Dermis blood vessel endothelial cell (primary cell): Measurements from ENCODE around the gene ZRANB3. TPM values are rescaled to one million over a fixed set of nuclear protein-coding genes. Genes with fewer than 3 reads are reported as not detected.
"Not testable (repeated sequence)": the region's sequence is repeated elsewhere in the genome, so short reads cannot be mapped to it uniquely, and the experiment has no call there.

Experiments
- DNase-seq: peaks from one replicate; pipeline ENCODE4 v3.0.0; 2010
- total RNA-seq: library from RNA; depleted of rRNA; stranded (reverse); fragments of >200 nt; gene quantifications from 2 replicates; pipeline ENCODE4 v1.2.3, GENCODE V29; 2014

The ZRANB3 gene
- total RNA-seq, 1 donor from 2014 or later, result 4.9 TPM

DNA sequence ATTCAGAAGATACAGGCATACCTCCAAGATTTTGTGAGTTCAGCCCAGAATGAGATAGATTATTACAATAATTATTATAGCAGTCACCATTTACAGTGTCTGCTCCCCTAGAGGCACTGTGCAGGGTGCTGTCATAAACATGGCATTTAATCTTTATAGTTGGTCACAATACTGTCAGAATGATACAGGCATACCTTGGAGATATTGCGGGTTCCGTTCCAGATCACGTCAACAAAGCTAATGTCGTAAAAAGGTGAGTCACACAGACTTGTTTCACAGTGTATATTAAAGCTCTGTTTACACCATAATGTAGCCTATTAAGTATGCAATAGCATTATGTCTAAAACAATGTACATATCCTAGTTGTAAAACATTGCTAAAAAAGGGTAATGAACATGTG is 45.6 kb downstream of the ZRANB3 start:
- DNase-seq, result no peak

DNA sequence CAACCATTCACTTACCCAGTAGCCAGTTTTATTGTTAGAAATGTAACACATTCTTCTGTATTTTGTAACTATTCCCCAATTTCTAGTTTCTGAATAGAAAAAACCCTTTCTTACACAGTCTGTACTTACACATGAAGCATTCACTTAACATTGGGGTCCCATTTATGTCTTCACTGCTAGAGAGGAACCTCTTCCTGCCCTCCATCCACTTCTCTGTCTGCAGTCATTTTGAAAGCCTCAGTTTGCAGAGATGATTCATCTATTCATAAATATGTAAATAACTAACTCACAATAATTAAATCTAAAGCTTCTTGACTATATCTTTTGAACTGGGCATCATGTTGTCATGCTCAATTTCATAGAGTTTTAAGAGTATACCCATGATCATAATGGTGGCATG is 55.9 kb downstream of the ZRANB3 start:
- no peak for DNase-seq

DNA sequence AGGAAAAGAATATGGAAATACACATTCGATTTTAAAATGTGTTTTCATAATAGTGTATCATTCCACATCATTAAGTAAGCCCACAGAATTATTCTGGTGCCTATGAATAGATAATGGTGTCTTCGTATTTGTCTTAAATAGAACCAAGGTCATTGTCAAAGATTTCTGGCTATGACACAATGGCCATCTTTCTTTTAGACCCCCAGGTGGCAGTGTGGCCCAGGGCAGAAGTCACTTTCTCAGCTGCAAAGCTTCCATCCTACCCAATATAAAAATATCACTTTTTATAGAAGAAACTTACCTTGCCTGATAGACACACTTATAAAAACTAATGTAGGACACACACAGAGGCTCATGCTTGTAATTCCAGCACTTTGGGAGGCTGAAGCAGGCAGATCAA is 57.5 kb downstream of the ZRANB3 start:
- DNase-seq, result peak; percentile 63

DNA sequence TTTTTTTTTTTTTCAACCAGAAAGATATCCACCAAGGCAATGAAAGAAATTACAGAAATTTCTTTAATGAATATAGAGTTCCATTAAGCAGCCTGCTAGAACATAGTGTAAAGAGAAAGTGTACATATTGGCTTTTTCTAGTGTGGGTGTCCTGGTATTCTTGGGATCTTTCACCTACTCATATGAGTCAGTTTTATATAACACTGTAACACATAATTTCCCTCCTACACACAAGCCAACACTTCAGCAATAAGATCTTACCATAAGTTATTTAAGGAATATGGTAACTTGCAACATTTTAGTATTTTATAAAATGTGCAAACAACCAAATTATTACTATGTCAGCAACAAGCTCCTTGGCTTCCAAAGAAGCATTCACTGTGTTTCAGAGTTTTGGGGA is 59.9 kb downstream of the ZRANB3 start:
- no peak for DNase-seq

DNA sequence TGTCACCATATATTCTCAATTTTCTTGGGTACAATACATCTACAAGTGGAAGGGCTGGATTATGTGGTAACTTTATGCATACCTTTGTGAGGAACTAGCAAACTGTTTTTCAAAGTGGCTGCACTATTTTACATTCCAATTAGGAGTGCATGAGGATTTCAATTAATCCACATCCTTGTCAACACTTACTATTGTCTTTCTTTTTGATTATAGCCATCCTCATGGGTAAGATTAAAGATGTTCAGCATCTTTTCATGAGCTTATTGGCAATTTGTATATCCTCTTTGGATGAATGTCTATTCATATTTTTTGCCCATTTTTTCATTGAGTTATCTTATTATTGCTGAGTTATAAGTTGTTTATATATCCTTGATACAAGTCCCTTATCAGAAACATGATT is 73.7 kb downstream of the ZRANB3 start:
- no peak for DNase-seq

DNA sequence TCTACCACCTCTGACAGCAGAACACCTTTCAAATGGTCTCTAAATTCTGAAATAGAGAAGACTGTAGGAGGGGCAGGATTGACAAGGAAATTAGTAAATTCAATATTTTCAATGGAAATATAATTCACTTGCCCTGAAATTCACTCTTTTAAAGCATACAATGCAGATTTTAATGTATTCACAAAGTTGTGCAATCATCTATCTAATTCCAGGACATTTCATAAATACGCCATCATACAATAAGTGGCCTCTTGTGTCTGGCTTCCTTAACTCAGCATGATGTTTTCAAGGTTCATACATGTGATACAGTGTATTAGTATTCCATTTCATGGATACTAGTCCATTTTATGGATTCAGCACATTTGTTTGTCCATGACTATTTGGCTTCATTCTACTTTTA is 74.2 kb downstream of the ZRANB3 start:
- no peak for DNase-seq

DNA sequence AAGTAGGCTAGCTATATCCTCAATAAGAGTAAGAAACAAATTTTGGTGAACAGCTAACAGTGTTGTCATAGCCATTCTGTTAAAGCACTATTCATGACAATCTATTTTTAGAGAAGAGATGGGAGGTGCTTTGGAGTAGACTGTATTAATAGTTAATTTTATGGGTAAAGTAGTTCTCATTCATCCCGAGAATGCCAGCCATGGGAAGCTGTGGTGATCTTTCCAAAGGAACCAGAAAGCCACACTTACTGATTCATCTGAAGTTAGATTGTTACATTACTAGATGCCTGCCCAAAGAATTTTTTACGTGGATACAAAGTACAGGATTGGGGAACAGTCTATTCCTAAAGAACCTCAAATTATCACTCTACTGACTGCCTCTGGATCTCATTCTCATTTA is 74.6 kb downstream of the ZRANB3 start:
- DNase-seq, result no peak

DNA sequence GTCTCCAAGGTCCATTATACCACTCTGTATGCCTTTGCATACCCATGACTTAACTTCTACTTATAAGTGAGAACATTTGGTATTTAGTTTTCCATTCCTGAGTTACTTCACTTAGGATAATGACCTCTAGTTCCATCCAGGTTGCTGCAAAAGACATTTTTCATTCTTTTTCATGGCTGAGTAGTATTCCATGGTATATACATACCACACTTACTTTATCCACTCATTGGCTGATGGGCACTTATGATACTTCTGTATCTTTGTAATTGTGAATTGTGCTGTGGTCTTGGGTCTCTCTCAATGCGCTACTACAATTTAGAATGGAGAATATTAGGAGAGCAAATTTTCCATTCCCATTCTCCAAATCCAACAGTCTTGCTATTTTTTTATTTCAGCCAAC is 76.4 kb downstream of the ZRANB3 start:
- DNase-seq, result no peak

DNA sequence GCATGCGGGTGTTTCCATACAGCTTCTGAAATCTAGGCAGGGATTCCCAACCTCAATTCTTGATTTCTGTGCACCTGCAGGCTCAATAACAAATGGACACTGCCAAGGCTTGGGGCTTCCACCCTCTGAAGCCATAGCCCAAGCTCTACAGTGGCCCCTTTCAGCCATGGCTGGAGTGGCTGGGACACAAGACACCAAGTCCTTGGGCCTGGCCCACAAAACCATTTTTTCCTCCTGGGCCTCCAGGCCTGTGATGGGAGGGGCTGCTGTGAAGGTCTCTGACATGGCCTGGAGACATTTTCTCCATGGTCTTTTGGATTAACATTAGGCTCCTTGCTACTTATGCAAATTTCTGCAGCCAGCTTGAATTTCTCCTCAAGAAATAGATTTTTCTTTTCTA is 78.0 kb downstream of the ZRANB3 start:
- not testable (repeated sequence) for DNase-seq

DNA sequence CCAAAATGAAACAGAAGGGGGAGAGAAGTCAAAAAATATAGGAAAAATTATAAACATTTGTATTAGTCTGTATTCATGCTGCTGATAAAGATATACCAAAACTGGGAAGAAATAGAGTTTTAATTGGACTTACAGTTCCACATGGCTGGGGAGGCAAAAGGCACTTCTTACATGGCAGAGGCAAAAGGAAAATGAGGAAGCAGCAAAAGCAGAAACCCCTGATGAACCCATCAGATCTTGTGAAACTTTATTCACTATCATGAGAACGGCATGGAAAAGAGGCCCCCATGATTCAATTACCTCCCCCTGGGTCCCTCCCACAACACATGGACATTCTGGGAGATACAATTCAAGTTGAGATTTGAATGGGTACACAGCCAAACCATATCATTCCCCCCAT is 79.1 kb downstream of the ZRANB3 start:
- DNase-seq, result no peak

DNA sequence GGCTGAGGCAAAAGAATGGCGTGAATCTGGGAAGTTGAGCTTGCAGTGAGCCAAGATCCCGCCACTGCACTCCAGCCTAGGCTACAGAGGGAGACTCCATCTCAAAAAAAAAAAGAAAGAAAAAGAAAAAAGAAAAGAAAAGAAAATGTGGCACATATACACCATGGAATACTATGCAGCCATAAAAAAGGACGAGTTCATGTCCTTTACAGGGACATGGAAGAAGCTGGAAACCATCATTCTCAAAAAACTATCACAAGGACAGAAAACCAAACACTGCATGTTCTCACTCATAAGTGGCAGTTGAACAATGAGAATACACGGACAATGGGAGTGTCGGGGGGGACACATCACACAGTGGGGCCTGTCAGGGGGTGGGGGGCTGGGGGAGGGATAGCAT is 88.0 kb downstream of the ZRANB3 start:
- not testable (repeated sequence) for DNase-seq

DNA sequence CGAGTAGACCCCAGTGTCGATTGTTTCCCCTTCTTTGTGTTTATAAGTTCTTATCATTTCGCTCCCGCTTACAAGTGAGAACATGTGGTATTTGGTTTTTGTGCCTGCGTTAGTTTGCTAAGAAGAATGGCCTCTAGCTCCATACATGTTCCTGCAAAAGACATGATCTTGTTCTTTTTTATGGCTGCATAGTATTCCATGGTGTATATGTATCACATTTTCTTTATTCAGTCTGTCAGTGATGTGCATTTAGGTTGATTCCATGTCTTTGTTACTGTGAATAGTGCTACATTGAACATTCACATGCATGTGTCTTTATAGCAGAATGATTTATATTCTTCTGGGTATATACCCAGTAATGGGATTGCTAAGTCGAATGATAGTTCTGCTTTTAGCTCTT is 95.9 kb downstream of the ZRANB3 start:
- DNase-seq, result not testable (repeated sequence)

DNA sequence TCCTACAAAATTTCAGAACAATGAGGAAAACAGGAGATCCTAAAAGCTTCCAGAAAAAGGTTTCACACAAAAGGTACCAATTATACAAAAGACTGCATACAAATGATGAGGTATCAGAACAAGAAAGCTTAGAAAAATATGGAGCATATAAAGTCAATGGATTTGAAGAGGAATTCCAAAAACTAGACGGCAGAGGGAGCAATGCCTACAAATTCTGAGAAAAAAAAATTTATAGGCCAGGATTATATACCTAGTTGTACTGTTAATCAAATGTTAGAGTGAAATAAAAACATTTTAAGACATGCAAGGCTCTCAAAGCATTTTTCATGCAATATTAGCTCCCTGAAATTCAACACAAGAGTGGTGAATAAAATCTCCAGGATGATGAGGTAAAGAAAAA is 106.2 kb downstream of the ZRANB3 start:
- no peak for DNase-seq

DNA sequence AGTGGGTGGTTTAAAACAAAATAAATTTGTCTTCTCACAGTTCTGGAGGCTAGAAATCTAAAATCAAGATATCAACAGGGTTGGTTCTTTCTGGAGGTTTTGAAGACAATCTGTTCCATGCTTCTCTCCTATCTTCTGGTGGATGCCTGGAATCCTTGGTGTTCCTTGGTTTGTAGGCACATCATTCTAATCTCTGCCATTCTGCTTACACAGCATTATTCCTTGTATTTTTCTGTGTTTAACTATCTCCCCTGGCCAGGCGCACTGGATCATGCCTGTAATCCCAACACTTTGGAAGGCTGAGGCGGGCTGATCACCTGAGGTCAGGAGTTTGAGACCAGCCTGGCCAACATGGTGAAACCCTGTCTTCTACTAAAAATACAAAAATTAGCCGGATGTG is 108.1 kb downstream of the ZRANB3 start:
- DNase-seq, result no peak

DNA sequence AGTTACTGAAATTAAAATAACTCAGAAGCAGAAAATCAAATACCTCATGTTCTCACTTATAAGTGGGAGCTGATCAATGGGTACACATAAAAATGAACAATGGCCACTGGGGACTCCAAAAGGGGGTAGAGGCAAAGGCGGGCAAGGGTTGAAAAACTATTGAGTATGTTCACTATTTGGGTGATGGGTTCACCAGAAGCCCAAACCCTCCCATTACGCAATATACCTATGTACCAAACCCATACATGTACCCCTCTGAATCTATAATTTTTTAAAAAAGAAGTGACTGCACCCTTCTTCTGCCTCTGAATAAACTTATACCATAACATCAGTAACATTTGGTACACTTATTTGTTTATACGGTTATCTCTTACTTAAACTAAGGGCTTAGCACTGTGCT is 119.4 kb downstream of the ZRANB3 start:
- DNase-seq, result no peak

DNA sequence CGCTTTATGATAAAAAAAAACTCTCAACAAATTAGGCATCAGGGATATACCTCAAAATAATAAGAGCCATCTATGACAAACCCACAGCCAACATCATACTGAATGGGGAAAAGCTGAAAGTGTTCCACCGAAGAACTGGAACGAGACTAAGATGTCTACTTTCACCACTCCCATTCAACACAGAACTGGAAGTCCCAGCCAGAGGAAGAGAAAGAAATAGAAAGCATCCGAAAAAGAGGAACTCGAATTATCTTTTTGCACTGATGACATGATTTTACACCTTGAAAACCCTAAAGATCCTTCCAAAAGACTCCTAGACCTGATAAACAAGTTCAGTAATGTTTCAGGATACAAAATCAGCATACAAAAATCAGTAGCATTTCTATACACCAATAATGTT is 121.6 kb downstream of the ZRANB3 start:
- DNase-seq, result no peak

DNA sequence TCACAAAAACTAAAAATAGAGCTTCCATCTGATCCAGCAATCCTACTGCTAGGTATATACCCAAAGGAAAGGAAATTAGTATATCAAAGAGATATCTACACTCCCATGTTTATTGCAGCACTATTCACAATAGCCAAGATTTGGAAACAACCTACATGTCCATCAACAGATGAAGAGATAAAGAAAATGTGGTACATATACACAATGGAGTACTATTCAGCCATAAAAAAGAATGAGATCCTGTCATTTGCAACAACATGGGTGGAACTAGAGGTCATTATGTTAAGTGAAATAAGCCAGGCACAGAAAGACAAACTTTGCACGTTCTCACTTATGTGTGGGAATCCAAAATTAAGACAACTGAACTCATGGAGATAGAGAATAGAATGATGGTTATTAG is 134.8 kb downstream of the ZRANB3 start:
- not testable (repeated sequence) for DNase-seq

DNA sequence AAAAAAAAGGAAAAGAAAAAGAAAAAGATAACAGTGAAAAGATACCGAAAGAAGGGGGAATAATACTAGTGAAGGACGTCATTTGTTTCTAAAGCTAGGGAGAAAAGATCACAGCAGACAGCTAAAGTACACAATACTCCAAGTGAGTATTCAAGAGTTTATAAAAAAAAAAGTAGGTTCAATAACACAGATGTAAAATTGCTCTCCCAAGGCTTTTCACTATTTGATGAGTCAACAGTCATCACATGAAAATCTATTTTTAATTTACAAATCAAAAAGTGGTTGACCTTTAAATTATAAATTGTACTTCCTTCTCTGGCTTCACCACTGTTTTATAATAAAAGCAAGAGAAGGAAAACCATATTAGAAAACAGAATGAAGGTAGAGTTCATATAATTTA is 144.0 kb downstream of the ZRANB3 start:
- DNase-seq, result no peak

DNA sequence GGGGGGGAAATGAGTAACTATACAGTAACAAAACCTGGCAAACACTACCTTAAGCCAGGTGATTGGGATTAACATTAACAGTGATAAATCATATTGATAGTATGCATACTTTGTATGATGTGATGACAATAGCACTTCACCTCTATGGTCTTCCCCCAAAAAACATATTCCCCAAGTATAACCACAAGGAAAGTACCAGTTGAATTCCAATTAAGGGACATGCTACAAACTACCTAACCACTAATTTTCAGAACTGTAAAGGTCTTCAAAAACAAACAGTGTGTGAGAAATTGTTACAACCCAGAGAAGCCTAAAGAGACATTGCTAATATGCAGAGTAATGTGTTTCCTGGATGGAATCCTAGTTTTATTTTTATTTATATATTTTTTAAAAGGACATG is 152.4 kb downstream of the ZRANB3 start:
- DNase-seq, result no peak

DNA sequence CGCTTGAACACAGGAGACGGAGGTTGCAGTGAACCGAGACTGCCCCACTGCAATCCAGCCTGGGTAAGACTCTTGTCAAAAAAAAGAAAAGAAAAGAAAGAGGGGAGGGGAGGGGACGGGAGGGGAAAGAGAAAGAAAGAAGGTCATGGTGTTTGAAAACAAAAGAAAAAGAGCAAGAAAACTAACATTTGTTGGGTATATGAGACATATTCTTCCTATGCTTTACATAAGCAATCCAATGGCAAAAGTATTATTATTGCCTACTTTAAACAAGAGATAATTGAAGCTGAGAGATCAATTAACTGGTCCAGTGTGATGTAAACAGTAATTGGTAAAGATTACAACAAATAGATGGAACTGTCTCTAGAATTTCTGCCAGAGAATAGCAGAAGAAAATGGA is 157.3 kb downstream of the ZRANB3 start:
- DNase-seq, result no peak

DNA sequence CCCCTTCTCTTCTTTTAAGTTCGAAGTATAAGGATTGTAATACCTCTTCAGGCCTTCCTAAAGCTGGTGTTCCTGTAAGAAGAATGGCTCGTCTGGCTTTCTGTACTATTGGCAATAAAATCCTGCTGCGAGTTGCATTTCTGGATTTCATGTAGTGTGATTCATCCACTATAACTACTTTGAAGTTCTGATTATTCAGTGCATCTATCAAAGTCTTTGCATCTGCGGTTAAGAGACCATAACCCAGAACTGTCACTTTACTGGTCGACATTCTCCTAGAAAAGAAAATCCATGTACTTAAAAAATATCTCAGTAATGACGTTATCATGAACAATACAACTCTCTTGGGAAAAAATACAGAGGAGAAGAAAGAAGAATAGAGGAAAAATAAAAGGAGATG is 181.1 kb downstream of the ZRANB3 start:
- no peak for DNase-seq

DNA sequence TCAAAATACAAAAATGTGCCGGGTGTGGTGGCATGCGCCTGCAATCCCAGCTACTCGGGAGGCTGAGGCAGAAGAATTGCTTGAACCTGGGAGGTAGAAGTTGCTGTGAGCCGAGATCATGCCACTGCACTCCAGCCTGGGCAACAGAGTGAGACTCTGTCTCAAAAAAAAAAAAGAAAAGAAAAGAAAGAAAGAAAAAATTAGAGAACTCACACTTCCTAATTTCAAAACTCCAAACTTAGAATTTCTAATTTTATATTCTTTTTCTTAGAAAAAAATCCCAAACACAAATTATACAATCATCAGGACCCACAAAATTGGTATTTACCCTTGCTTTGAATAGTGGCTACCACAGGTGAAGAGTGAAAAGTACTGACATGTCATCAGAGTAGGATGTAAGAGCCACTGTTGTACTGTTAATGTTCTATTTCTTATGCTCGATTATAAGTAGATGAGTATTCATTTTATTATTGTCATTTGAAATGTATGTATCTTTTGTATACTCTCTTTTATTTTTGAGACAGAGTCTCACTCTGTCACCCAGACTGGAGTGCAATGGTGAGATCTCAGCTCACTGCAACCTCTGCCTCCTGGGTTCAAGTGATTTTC is 182.8 kb downstream of the ZRANB3 start:
- DNase-seq, result not testable (repeated sequence)

DNA sequence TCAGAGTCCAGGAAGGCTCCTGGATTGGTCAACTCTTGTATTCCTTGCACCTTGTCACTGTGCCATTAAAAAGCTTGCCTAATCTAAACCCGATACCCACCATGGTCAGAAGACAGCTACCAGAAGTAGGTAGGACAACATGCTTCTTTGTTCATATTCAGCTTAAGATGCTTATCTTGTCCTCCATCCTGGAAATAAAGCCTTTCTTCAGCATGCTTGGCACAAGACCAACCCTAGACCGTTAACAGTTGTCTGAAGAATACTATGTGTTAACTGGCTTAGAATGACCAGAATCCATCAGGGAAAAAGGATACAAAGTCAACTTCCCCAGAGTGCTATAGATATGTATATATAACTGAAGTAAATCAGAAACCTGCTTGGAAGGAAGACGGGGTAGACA is 193.9 kb downstream of the ZRANB3 start:
- peak; percentile 8 for DNase-seq

DNA sequence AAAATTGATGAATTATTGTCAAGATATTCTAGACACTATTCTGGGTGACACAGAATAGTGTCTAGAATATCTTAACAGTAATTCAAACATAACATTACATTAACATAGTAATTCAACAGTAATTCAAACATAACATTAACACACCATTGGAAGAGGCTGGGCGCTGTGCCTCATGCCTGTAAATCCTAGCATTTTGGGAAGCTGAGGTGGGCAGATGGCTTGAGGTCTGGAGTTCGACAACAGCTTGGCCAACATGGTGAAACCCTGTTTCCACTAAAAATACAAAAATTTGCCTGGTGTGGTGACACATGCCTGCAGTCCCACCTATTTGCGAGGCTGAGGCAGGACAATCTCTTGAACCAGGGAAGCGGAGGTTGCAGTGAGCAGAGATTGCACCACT is 195.8 kb downstream of the ZRANB3 start:
- DNase-seq, result no peak

DNA sequence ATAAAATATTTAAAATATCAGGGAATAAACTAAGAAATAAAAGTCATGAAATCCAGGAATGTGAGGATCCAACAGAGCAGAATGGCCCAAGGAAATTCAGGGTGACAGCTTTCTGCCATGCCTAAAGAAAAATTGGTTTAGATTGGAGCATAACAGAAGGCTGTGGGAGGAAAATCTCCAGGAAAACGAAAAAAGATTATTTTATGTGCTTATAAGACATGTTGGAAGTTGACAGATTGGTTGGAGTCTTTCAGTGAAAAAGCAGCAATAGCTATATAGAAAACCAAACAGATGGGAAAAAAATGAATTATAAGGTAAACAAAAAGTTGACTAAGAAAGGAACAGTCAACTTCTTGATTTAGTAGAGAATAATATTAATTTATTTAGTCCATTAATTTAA is 203.9 kb downstream of the ZRANB3 start:
- no peak for DNase-seq
